HepG2 (cell line): ENCODE data around the gene GNMT. TPM values are rescaled to one million over a fixed set of nuclear protein-coding genes. Genes with fewer than 3 reads are reported as not detected.

ENCODE experiments used
- ATM ChIP-seq: fragments of 450-650 bp; IDR thresholded peaks from 2 replicates; pipeline ENCODE4 v1.7.1; 2017; ENCODE audit warnings: mild to moderate bottlenecking, borderline replicate concordance
- FOSL2 ChIP-seq: sonication (generic); formaldehyde crosslinking; IDR thresholded peaks from 2 replicates; pipeline ENCODE4 v1.4.0; 2020; ENCODE audit warnings: missing genetic modification reagents
- KDM4B ChIP-seq: sonication (generic); formaldehyde crosslinking; IDR thresholded peaks from 2 replicates; pipeline ENCODE4 v1.4.0; 2020; ENCODE audit warnings: missing genetic modification reagents
- KLF12 ChIP-seq: sonication (generic); formaldehyde crosslinking; IDR thresholded peaks from 2 replicates; pipeline ENCODE4 v1.4.0; 2020; ENCODE audit warnings: missing genetic modification reagents, borderline replicate concordance
- RORA ChIP-seq: sonication (generic); formaldehyde crosslinking; IDR thresholded peaks from 2 replicates; pipeline ENCODE4 v1.5.0; 2020; ENCODE audit warnings: mild to moderate bottlenecking, missing genetic modification reagents, moderate library complexity
- SSRP1 ChIP-seq: IDR thresholded peaks from 2 replicates; pipeline ENCODE4 v1.6.1; 2016; ENCODE audit warnings: control low read depth
- TEAD3 ChIP-seq: optimal IDR thresholded peaks from 2 replicates; pipeline ENCODE3; 2016; ENCODE audit warnings: borderline replicate concordance
- TRIM24 ChIP-seq: sonication (generic); formaldehyde crosslinking; IDR thresholded peaks from 2 replicates; pipeline ENCODE4 v1.8.0; 2022; ENCODE audit warnings: mild to moderate bottlenecking, missing genetic modification reagents
- ZBTB42 ChIP-seq: sonication (generic); formaldehyde crosslinking; IDR thresholded peaks from 2 replicates; pipeline ENCODE4 v1.5.0; 2020; ENCODE audit warnings: mild to moderate bottlenecking, missing genetic modification reagents
- ZFYVE20 ChIP-seq: sonication (generic); formaldehyde crosslinking; IDR thresholded peaks from 2 replicates; pipeline ENCODE4 v1.8.0; 2023; ENCODE audit warnings: low read depth, mild to moderate bottlenecking, moderate library complexity, missing genetic modification reagents, borderline replicate concordance
- ZNF282 ChIP-seq: fragments of 450-650 bp; IDR thresholded peaks from 2 replicates; pipeline ENCODE4 v1.6.1; 2018; ENCODE audit not compliant: partially characterized antibody
- ZNF792 ChIP-seq: IDR thresholded peaks from 2 replicates; pipeline ENCODE4 v1.6.1; 2016
- ZSCAN12 ChIP-seq: sonication (generic); formaldehyde crosslinking; IDR thresholded peaks from 2 replicates; pipeline ENCODE4 v1.9.0; 2021; ENCODE audit warnings: mild to moderate bottlenecking, missing genetic modification reagents
- polyA plus RNA-seq, 8 experiments: library from polyadenylated mRNA; depleted of rRNA in 3 of 8; stranded (reverse) in 7 of 8; unstranded in 1 of 8; fragments of >200 nt; fragmentation: Illumina TruSeq in 4 of 8; extraction: Trizol in 4 of 8; gene quantifications; 2 replicates each; pipeline versions ENCODE4 v1.2.1 to v1.2.3, GENCODE V29; 2011 to 2016; ENCODE audit warnings: low read depth in 4 of 8, missing spikeins in 1 of 8, mixed read lengths in 1 of 8; ENCODE audit not compliant: insufficient read depth in 1 of 8
- total RNA-seq, 5 experiments: library from RNA; depleted of rRNA; stranded (reverse); fragments of >200 nt; fragmentation: Illumina TruSeq; extraction: Trizol; gene quantifications; 2 replicates each; pipeline ENCODE4 v1.2.3, GENCODE V29; 2016; ENCODE audit warnings: low read depth in 1 of 5
- TF ChIP-seq, protein P1 (sequence below): sonication (generic); formaldehyde crosslinking; IDR thresholded peaks from 2 replicates; pipeline ENCODE4 v1.5.0; 2020; ENCODE audit warnings: mild to moderate bottlenecking, missing genetic modification reagents
- TF ChIP-seq, protein P2 (sequence below): sonication (generic); formaldehyde crosslinking; IDR thresholded peaks from 2 replicates; pipeline ENCODE4 v1.4.0; 2020; ENCODE audit warnings: missing genetic modification reagents
- TF ChIP-seq, protein P3 (sequence below): sonication (generic); formaldehyde crosslinking; IDR thresholded peaks from 2 replicates; pipeline ENCODE4 v1.8.0; 2022; ENCODE audit warnings: mild to moderate bottlenecking, missing genetic modification reagents; ENCODE audit not compliant: insufficient replicate concordance
- TF ChIP-seq, protein P4 (sequence below): sonication (generic); formaldehyde crosslinking; IDR thresholded peaks from 2 replicates; pipeline ENCODE4 v1.8.0; 2023; ENCODE audit warnings: mild to moderate bottlenecking, missing genetic modification reagents
- TF ChIP-seq, protein P5 (sequence below): sonication (generic); formaldehyde crosslinking; IDR thresholded peaks from 2 replicates; pipeline ENCODE4 v1.4.0; 2020; ENCODE audit warnings: missing genetic modification reagents, mild to moderate bottlenecking, borderline replicate concordance
- TF ChIP-seq, protein P6 (sequence below): sonication (generic); formaldehyde crosslinking; conservative IDR thresholded peaks from 2 replicates; pipeline ENCODE4 v1.4.0; 2020; ENCODE audit warnings: missing genetic modification reagents

Gene GNMT
- total and polyA plus RNA-seq, 2 of the 13 experiments (the other 11 are each of a cell fraction or from before 2014, with no cell fraction given) = 2.8 to 7.0 TPM

DNA sequence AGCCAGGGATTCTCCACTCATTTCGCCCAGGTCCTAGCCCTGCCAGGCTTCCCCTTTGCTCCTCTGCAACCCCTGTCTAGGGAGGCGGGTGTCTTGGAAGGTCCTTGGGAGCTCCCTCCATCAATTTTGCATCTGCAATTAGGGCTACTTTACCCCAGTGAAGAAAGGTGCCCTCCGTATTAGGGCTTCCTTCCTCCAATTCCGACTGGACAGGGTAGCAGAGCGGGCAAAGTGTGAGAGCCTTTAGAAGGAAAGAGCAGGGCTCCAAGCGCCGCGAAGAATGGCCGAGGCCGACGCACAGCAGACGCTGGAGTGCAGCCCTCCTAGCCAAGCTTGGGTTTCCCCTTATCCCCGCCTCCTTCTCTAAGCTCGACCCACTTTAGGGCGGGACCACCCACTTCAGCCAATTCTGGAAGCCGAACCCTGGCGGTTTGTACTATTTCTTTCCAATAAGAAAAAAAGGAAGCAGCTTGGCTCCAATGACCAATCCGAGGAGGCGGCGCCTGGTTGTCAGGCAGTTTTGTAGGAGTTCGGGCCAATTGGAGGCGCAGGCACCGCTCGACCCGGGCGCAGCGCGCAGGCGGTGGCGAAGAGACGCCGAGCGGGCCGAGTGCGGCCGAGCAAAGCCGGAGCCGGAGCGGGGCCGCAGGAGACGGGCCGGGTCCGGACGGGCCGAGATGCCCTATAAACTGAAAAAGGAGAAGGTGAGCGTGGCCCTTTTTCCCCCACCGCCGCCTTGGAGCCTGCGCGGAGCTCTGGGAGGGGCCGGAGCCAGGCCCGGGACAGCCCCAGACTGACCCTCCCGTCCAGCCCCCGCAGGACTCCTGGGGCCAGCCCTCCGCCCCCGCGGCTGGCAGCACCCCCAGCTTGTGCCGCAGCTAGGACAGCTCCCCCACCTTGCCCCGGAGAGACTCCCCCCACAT, 23.7 kb downstream of the GNMT start, which contains the start of gene PPP2R5D (continued):
- TF ChIP-seq, protein P1, sequence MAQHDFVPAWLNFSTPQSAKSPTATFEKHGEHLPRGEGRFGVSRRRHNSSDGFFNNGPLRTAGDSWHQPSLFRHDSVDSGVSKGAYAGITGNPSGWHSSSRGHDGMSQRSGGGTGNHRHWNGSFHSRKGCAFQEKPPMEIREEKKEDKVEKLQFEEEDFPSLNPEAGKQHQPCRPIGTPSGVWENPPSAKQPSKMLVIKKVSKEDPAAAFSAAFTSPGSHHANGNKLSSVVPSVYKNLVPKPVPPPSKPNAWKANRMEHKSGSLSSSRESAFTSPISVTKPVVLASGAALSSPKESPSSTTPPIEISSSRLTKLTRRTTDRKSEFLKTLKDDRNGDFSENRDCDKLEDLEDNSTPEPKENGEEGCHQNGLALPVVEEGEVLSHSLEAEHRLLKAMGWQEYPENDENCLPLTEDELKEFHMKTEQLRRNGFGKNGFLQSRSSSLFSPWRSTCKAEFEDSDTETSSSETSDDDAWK (CRISPR knock-in tag) = no peak
- TF ChIP-seq ZNF792 (no peak), SSRP1 (no peak), RORA (CRISPR knock-in tag) (no peak), KLF12 (CRISPR knock-in tag) (peak; percentile 92), ATM (no peak), KDM4B (CRISPR knock-in tag) (no peak), FOSL2 (CRISPR knock-in tag) (peak; percentile 16; the same call in 1 of the 2 replicates), ZSCAN12 (no peak), TEAD3 (peak; percentile 27), ZFYVE20 (no peak), ZBTB42 (CRISPR knock-in tag) (no peak), TRIM24 (no peak), ZNF282 (no peak)
- TF ChIP-seq, protein P2, sequence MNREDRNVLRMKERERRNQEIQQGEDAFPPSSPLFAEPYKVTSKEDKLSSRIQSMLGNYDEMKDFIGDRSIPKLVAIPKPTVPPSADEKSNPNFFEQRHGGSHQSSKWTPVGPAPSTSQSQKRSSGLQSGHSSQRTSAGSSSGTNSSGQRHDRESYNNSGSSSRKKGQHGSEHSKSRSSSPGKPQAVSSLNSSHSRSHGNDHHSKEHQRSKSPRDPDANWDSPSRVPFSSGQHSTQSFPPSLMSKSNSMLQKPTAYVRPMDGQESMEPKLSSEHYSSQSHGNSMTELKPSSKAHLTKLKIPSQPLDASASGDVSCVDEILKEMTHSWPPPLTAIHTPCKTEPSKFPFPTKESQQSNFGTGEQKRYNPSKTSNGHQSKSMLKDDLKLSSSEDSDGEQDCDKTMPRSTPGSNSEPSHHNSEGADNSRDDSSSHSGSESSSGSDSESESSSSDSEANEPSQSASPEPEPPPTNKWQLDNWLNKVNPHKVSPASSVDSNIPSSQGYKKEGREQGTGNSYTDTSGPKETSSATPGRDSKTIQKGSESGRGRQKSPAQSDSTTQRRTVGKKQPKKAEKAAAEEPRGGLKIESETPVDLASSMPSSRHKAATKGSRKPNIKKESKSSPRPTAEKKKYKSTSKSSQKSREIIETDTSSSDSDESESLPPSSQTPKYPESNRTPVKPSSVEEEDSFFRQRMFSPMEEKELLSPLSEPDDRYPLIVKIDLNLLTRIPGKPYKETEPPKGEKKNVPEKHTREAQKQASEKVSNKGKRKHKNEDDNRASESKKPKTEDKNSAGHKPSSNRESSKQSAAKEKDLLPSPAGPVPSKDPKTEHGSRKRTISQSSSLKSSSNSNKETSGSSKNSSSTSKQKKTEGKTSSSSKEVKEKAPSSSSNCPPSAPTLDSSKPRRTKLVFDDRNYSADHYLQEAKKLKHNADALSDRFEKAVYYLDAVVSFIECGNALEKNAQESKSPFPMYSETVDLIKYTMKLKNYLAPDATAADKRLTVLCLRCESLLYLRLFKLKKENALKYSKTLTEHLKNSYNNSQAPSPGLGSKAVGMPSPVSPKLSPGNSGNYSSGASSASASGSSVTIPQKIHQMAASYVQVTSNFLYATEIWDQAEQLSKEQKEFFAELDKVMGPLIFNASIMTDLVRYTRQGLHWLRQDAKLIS (CRISPR knock-in tag) = no peak
- TF ChIP-seq, protein P3, sequence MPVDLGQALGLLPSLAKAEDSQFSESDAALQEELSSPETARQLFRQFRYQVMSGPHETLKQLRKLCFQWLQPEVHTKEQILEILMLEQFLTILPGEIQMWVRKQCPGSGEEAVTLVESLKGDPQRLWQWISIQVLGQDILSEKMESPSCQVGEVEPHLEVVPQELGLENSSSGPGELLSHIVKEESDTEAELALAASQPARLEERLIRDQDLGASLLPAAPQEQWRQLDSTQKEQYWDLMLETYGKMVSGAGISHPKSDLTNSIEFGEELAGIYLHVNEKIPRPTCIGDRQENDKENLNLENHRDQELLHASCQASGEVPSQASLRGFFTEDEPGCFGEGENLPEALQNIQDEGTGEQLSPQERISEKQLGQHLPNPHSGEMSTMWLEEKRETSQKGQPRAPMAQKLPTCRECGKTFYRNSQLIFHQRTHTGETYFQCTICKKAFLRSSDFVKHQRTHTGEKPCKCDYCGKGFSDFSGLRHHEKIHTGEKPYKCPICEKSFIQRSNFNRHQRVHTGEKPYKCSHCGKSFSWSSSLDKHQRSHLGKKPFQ (CRISPR knock-in tag) = no peak
- TF ChIP-seq, protein P4, sequence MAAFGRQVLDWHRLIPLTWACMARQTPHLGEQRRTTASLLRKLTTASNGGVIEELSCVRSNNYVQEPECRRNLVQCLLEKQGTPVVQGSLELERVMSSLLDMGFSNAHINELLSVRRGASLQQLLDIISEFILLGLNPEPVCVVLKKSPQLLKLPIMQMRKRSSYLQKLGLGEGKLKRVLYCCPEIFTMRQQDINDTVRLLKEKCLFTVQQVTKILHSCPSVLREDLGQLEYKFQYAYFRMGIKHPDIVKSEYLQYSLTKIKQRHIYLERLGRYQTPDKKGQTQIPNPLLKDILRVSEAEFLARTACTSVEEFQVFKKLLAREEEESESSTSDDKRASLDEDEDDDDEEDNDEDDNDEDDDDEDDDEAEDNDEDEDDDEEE (CRISPR knock-in tag) = peak; percentile 82
- TF ChIP-seq, protein P5, sequence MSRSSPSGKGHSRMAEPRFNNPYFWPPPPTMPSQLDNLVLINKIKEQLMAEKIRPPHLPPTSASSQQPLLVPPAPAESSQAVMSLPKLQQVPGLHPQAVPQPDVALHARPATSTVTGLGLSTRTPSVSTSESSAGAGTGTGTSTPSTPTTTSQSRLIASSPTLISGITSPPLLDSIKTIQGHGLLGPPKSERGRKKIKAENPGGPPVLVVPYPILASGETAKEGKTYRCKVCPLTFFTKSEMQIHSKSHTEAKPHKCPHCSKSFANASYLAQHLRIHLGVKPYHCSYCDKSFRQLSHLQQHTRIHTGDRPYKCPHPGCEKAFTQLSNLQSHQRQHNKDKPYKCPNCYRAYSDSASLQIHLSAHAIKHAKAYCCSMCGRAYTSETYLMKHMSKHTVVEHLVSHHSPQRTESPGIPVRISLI = no peak; the same call in 1 of the 2 replicates
- TF ChIP-seq, protein P6, sequence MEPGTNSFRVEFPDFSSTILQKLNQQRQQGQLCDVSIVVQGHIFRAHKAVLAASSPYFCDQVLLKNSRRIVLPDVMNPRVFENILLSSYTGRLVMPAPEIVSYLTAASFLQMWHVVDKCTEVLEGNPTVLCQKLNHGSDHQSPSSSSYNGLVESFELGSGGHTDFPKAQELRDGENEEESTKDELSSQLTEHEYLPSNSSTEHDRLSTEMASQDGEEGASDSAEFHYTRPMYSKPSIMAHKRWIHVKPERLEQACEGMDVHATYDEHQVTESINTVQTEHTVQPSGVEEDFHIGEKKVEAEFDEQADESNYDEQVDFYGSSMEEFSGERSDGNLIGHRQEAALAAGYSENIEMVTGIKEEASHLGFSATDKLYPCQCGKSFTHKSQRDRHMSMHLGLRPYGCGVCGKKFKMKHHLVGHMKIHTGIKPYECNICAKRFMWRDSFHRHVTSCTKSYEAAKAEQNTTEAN (CRISPR knock-in tag) = peak; percentile 84; the same call in 1 of the 2 replicates
